HG03378 (cell line): Measurements from ENCODE around the gene LTBP4.
"Not testable (repeated sequence)": the region's sequence is repeated elsewhere in the genome, so short reads cannot be mapped to it uniquely, and the experiment has no call there.

ENCODE experiments used
- ATAC-seq: cut with Tn5 transposase; IDR thresholded peaks from one replicate; pipeline ENCODE4 v1.9.1; 2021; ENCODE audit warnings: mild to moderate bottlenecking, moderate library complexity; ENCODE audit not compliant: unreplicated experiment

Gene LTBP4

DNA sequence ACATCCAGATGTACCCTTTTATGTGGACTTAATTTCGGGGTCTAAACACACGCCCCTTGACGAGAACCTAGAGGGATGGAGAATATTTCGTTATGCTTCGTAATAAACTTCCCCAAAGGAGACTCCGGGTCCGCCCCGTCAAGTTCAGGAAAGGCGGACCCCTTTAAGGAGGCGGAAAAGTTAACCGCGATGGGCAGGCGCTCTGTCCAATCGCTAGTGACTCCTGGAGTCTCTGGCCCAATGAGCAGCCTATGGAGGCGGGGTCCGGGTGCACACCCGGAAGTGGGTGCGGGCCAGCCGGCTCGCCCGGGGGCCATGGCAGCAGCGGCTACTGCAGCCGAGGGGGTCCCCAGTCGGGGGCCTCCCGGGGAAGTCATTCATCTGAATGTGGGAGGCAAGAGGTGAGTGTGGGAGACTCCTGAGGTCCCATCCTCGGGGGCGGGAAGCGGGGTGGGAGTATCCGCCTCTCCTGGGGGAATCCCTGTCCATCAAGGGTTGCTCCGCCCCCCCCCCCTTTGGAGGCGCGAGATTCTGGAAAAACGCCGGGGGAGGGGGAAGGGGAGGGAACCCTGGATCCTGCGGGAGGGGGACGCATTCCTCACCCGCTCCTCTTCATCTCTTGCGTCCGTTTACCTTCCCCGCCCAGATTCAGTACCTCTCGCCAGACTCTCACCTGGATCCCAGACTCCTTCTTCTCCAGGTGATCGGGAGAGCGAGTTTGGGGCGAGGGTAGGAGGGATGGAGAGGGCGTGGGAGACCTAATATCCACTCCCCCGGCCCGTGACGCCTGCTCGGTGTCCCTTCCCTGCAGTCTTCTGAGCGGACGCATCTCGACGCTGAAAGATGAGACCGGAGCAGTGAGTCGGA lies 24.4 kb upstream of the LTBP4 start, which contains the start of gene SHKBP1:
Gene SHKBP1 (plus strand): TSS at position 289 of the 867 bp plus-strand sequence. CDS start 27 bp downstream, at position 316.
- ATAC-seq = peak; percentile 70

DNA sequence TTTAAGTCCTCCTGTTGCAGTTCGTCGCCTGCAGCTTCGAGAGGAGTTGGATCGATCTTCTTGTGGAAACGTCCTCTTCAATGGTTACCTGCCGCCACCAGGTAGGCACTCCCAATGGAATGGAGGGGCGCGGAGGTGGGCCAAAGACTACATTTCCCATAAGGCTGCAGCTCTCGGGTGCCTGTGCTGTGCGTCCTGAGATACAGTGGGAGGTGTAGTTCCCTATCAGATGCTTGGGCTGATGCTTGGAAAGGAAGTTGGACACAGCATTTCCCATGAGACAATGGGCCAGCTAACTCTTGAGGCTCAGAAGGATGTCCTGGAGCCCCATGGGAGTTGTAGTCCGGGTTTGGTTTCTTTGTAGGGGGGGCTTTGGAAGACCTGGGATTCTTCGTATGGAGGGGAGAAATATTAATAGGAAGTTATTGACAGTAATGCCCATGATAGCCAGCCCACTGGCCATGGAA lies 22.7 kb upstream of the LTBP4 start:
- ATAC-seq = no peak

DNA sequence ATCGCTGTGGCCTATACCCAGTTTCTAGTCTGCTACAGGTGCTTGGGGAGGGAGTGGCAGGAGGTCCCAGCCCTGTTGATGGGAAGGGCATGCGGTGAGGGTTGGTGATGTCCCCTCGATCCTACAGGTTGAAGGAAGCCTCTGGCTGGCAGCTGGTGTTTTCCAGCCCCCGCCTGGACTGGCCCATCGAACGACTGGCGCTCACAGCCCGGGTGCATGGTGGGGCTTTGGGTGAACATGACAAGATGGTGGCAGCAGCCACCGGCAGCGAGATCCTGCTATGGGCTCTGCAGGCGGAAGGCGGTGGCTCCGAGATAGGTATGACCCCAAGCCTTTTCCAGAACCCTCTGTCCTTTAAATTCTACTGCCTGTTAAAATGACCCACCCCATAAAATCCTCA lies 20.6 kb upstream of the LTBP4 start:
- no peak for ATAC-seq

- no peak for ATAC-seq
Measured at GRCh38 chr19:40581531-40581930, 19.6 kb upstream of the LTBP4 start.

- ATAC-seq = no peak
Measured at GRCh38 chr19:40582467-40582866, 18.7 kb upstream of the LTBP4 start.

- no peak for ATAC-seq
Measured at GRCh38 chr19:40583283-40583682, 17.9 kb upstream of the LTBP4 start.

DNA sequence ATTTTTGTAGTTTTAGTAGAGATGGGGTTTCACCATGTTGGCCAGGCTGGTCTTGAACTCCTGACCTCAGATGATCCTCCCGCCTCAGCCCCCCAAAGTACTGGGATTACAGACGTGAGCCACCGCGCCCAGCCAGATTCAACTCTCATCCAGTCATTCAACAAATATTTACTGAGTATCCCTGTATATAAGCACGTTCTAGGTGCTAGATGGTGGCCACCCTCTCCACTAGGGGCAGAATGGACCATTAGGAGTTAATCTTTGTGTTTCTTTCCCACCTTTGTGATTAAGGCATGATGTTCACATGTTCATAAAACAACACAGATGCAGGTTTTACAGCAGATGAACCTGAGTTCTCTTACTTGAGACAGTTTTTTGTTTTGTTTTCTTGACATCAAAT lies 17.2 kb upstream of the LTBP4 start:
- no peak for ATAC-seq

DNA sequence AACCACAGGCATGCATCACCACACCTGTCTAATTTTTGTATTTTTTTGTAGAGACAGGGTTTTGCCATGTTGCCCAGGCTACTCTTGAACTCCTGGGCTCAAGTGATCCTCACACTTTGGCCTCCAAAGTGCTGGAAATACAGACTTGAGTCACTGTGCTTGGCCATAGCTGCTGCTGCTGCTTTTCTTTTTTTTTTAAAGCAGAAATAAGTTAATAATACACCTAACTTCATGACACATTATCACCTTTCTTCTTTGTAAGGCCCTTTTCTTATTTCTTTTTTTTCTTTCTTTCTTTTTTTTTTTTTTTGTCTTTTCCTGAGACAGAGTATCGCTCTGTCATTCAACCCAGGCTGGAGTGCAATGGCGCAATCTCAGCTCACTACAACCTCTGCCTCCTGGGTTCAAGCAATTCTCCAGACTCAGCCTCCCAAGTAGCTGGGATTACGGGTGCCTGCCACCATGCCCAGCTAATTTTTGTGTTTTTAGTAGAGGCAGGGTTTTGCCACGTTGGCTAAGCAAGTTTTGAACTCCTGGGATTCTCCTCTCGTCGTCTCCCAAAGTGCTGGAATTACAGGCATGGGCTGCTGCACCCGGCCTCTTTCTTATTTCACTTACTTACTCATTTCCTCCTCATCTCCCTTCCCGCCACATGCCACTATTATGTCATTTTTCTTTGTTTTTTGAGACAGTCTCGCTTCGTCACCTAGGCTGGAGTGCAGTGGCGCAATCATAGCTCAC lies 15.8 kb upstream of the LTBP4 start:
- ATAC-seq = no peak

GRCh38 chr19:40585982-40586422 lies 15.2 kb upstream of the LTBP4 start:
- ATAC-seq = no peak

GRCh38 chr19:40586611-40587010 lies 14.6 kb upstream of the LTBP4 start:
- ATAC-seq = no peak

DNA sequence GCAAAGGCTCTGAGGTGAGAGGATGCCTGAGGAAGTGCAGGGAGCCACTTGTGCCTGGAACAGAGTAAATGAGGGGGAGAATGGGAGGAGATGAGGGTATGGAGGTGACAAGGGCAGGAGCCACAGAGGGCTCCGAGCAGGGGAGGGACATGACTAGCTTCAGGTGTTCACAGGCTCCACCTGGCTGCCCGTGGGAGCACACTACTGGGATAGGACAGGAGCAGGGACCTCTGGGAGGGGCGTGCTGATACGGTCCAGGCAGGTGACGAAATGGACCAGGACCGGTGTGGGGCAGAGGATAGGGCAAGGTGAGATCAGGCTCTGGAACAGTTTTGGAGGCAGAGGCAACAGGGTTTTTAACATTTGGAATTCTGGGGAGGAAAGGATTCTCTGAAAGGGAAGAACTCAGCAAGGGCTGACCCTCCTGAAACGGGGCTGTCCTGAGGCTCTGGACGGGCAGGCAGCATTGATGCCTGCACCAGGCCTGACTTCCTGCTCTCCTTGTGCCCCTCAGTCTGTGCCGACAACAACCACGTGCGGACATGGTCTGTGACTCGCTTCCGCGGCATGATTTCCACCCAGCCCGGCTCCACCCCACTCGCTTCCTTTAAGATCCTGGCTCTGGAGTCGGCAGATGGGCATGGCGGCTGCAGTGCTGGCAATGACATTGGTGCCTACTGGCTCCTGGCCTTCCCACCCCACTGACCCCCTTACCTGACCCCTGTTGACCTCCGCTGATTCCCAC lies 12.9 kb upstream of the LTBP4 start:
- no peak for ATAC-seq

GRCh38 chr19:40588926-40589569 lies 12.1 kb upstream of the LTBP4 start:
- no peak for ATAC-seq

- ATAC-seq = no peak
Measured at GRCh38 chr19:40589591-40590429, 11.4 kb upstream of the LTBP4 start.

GRCh38 chr19:40590464-40591265 lies 10.5 kb upstream of the LTBP4 start:
- ATAC-seq = no peak

- not testable (repeated sequence) for ATAC-seq
Measured at GRCh38 chr19:40591724-40592123, 9.4 kb upstream of the LTBP4 start.

DNA sequence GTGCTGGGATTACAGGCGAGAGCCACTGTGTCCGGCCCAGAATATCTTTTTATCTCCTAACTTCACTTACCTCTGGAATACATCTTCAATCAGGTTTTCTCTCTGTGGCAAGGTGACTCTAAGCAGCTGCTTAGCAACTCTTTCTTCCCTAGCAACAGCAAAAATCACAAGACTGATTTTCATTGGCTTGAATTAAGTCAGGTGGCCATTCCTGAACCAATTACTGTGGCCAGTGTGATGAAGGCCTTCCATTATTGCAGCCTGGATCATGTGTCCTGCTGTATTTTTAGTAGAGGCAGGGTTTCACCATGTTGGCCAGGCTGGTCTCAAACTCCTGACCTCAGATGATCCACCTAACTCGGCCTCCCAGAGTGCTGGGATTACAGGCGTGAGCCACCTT lies 9.0 kb upstream of the LTBP4 start:
- ATAC-seq = no peak

DNA sequence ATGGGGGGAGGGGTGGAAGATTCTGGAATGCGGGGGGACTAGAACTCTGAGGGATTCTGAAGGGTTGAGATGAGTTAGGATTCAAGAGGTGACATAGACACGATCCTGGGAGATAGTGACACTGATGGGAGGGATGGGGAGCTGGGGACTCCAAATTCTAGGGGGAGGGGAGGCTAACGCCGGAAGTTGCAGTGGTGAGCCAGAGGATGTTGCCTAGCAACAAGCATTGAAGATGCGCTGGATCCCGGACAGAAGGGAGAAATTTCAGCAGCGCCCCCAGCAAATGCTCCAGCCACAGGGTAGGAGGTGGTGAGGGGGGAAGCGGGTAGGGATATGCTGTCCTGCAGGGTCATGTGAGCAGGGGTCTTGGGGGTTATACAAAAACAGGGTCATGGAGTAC lies 6.9 kb upstream of the LTBP4 start:
- ATAC-seq = no peak

- no peak for ATAC-seq
Measured at GRCh38 chr19:40594657-40595091, 6.5 kb upstream of the LTBP4 start.
